H9 (cell line): ENCODE data around the gene RAPGEF6. TPM values are rescaled to one million over a fixed set of nuclear protein-coding genes. Genes with fewer than 3 reads are reported as not detected.

Source experiments
- DNase-seq: peaks from one replicate; pipeline ENCODE4 v3.0.0-alpha.2; 2017
- H2AFZ ChIP-seq: one replicate; pipeline ENCODE4 v1.6.1; 2013; ENCODE audit warnings: mild to moderate bottlenecking, low read length, control low read depth, moderate library complexity
- H2AK5ac ChIP-seq: 2 replicates; pipeline ENCODE4 v1.6.1; 2013; ENCODE audit warnings: low read length, control low read depth, mixed read lengths; ENCODE audit not compliant: insufficient read length
- H2BK120ac ChIP-seq: one replicate; pipeline ENCODE4 v1.6.1; 2013; ENCODE audit warnings: low read depth, mild to moderate bottlenecking, low read length, control low read depth, inconsistent platforms; ENCODE audit not compliant: poor library complexity, severe bottlenecking
- H2BK12ac ChIP-seq: 2 replicates; pipeline ENCODE4 v1.6.1; 2013; ENCODE audit warnings: low read length, control low read depth, mixed read lengths, low read depth; ENCODE audit not compliant: insufficient read length
- H2BK15ac ChIP-seq: 2 replicates; pipeline ENCODE4 v1.6.1; 2013; ENCODE audit warnings: low read depth, low read length, control low read depth
- H2BK20ac ChIP-seq: one replicate; pipeline ENCODE4 v1.6.1; 2013; ENCODE audit warnings: low read depth, mild to moderate bottlenecking, low read length, control low read depth, inconsistent platforms; ENCODE audit not compliant: poor library complexity, severe bottlenecking
- H2BK5ac ChIP-seq: 2 replicates; pipeline ENCODE4 v1.6.1; 2013; ENCODE audit warnings: low read length, control low read depth, mixed read lengths; ENCODE audit not compliant: insufficient read length
- H3K14ac ChIP-seq: 2 replicates; pipeline ENCODE4 v1.6.1; 2013; ENCODE audit warnings: low read length, control low read depth; ENCODE audit not compliant: insufficient read depth
- H3K18ac ChIP-seq: 2 replicates; pipeline ENCODE4 v1.6.1; 2013; ENCODE audit warnings: low read depth, mild to moderate bottlenecking, mixed read lengths, low read length, control low read depth; ENCODE audit not compliant: insufficient read length
- H3K23ac ChIP-seq: 2 replicates; pipeline ENCODE4 v1.6.1; 2013; ENCODE audit warnings: low read length, control low read depth, mixed read lengths, low read depth; ENCODE audit not compliant: insufficient read length
- H3K23me2 ChIP-seq: 2 replicates; pipeline ENCODE4 v1.6.1; 2013; ENCODE audit warnings: low read depth, mild to moderate bottlenecking, mixed read lengths, low read length, control low read depth; ENCODE audit not compliant: insufficient read length, poor library complexity, severe bottlenecking
- H3K27ac ChIP-seq: 2 replicates; pipeline ENCODE4 v1.5.1; 2013; ENCODE audit warnings: low read length, control low read depth, mixed read lengths, low read depth; ENCODE audit not compliant: insufficient read length
- H3K27me3 ChIP-seq: 2 replicates; pipeline ENCODE4 v1.6.1; 2013; ENCODE audit warnings: low read length, control low read depth, inconsistent platforms; ENCODE audit not compliant: insufficient read depth
- H3K4ac ChIP-seq: 2 replicates; pipeline ENCODE4 v1.6.1; 2013; ENCODE audit warnings: low read depth, mild to moderate bottlenecking, control low read depth, inconsistent platforms, low read length, moderate library complexity
- H3K4me1 ChIP-seq: 2 replicates; pipeline ENCODE4 v1.6.1; 2013; ENCODE audit warnings: low read length, control low read depth, inconsistent platforms; ENCODE audit not compliant: insufficient read depth
- H3K4me2 ChIP-seq: 2 replicates; pipeline ENCODE4 v1.6.1; 2013; ENCODE audit warnings: low read length, control low read depth, mixed read lengths; ENCODE audit not compliant: insufficient read length, insufficient read depth
- H3K56ac ChIP-seq: 2 replicates; pipeline ENCODE4 v1.6.1; 2013; ENCODE audit warnings: low read depth, mild to moderate bottlenecking, mixed read lengths, low read length, control low read depth; ENCODE audit not compliant: insufficient read length
- H3K79me1 ChIP-seq: 2 replicates; pipeline ENCODE4 v1.6.1; 2013; ENCODE audit warnings: low read depth, mild to moderate bottlenecking, moderate library complexity, low read length, control low read depth, inconsistent platforms; ENCODE audit not compliant: insufficient read depth, poor library complexity, severe bottlenecking
- H3K79me2 ChIP-seq: 2 replicates; pipeline ENCODE4 v1.6.1; 2013; ENCODE audit warnings: low read length, control low read depth, inconsistent platforms; ENCODE audit not compliant: insufficient read depth
- H3K9ac ChIP-seq: 2 replicates; pipeline ENCODE4 v1.6.1; 2013; ENCODE audit warnings: low read length, control low read depth, mixed read lengths; ENCODE audit not compliant: insufficient read length; ENCODE audit errors: extremely low read depth
- H3K9me3 ChIP-seq: one replicate; pipeline ENCODE4 v1.6.1; 2013; ENCODE audit warnings: low read depth, low read length, inconsistent platforms; ENCODE audit not compliant: control insufficient read depth
- H3T11ph ChIP-seq: one replicate; pipeline ENCODE4 v1.6.1; 2013; ENCODE audit warnings: mild to moderate bottlenecking, low read length, control low read depth, inconsistent platforms
- H4K20me1 ChIP-seq: one replicate; pipeline ENCODE4 v1.6.1; 2013; ENCODE audit not compliant: control insufficient read depth, insufficient read length, insufficient read depth
- H4K5ac ChIP-seq: 2 replicates; pipeline ENCODE4 v1.6.1; 2013; ENCODE audit warnings: low read depth, mild to moderate bottlenecking, mixed read lengths, low read length, control low read depth; ENCODE audit not compliant: insufficient read length
- H4K8ac ChIP-seq: replicated peaks from 2 replicates; pipeline ENCODE4 v1.6.1; 2013; ENCODE audit warnings: low read length, control low read depth, mixed read lengths, low read depth; ENCODE audit not compliant: insufficient read length
- H4K91ac ChIP-seq: 2 replicates; pipeline ENCODE4 v1.6.1; 2013; ENCODE audit warnings: low read depth, mild to moderate bottlenecking, moderate library complexity, mixed read lengths, low read length, control low read depth; ENCODE audit not compliant: insufficient read length
- H3K27ac Mint-ChIP-seq, 3 experiments: 2 replicates in 2 of 3; 3 replicates in 1 of 3; pipeline ENCODE4 v1.8.0; 2020 to 2021; ENCODE audit warnings: mixed read lengths in 3 of 3, mild to moderate bottlenecking in 1 of 3, moderate library complexity in 1 of 3
- H3K27me3 Mint-ChIP-seq: 2 replicates; pipeline ENCODE4 v1.8.0; 2021; ENCODE audit warnings: low read depth, mild to moderate bottlenecking, moderate library complexity, mixed read lengths
- H3K36me3 Mint-ChIP-seq, 3 experiments: 2 replicates in 2 of 3; 3 replicates in 1 of 3; pipeline ENCODE4 v1.8.0; 2020 to 2021; ENCODE audit warnings: low read depth in 3 of 3, mixed read lengths in 3 of 3; ENCODE audit not compliant: insufficient read depth in 1 of 3
- H3K4me1 Mint-ChIP-seq, 2 experiments: 2 replicates each; pipeline ENCODE4 v1.8.0; 2020; ENCODE audit warnings: mixed read lengths in 2 of 2
- H3K4me3 Mint-ChIP-seq, 2 experiments: 2 replicates in 1 of 2; 3 replicates in 1 of 2; pipeline ENCODE4 v1.8.0; 2020 to 2021; ENCODE audit warnings: mild to moderate bottlenecking in 2 of 2, mixed read lengths in 2 of 2, moderate library complexity in 1 of 2
- H3K9me3 Mint-ChIP-seq, 2 experiments: 2 replicates in 1 of 2; 3 replicates in 1 of 2; pipeline ENCODE4 v1.8.0; 2020; ENCODE audit warnings: mild to moderate bottlenecking in 2 of 2, mixed read lengths in 2 of 2, moderate library complexity in 1 of 2
- WGBS: extraction: QIAGEN DNeasy Blood & Tissue Kit; methylation state at CpG from one replicate; pipeline ENCODE4 v1.1.7; 2013; ENCODE audit warnings: missing lambda C conversion rate, low lambda C conversion rate, mixed read lengths; ENCODE audit not compliant: insufficient read length; ENCODE audit errors: extremely low coverage; 5-methylcytosine and 5-hydroxymethylcytosine counted together
- total RNA-seq: library from RNA; stranded (reverse); gene quantifications from 2 replicates; pipeline ENCODE4 v1.2.1, GENCODE V29; 2021
- TF ChIP-seq, protein P1 (sequence below): fragments of 200-600 bp; sonication (generic); conservative IDR thresholded peaks from 3 replicates; pipeline ENCODE4 v1.8.0; 2021; ENCODE audit warnings: antibody characterized with exemption, mild to moderate bottlenecking

The RAPGEF6 gene
- total RNA-seq, 1 experiment from 2014 or later: 19.7 TPM

DNA sequence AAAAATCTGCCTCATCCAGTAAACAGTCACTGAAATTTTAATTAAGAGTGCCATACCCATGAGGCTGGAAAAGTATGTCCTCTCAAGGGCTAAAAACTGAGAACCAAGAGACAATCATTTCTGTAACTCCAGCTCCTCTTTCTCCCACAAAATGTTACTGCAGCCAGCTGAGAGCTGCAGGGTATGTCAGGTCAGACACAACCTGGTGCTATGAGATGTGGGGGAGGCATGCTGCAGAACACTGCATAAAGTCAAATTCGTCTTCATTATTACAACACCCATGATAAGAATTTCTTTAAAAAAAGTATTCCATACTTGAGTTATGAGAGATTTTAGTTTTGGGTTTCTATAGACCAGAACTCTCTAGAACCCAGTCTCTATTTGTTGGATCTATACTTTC, 209.0 kb downstream of the RAPGEF6 start:
- H2BK15ac ChIP-seq: no peak overlapping the region
- H2BK12ac ChIP-seq: no peak overlapping the region
- H3K9ac ChIP-seq: no peak overlapping the region
- no peak overlapping the region for H4K5ac ChIP-seq
- H2BK5ac ChIP-seq: no peak overlapping the region
- Mint-ChIP-seq H3K4me3 (no peak overlapping the region), H3K27ac (0 out of 7 replicates have a peak overlapping the region, but pooled peaks of 1 of the 3 experiments have one; percentile 38), H3K4me1 (peaks cover 0 to 3% of the 10 kb centered on the region in 2 experiments; a peak in 1 of 4 replicates), H3K36me3 (peaks cover 8 to 47% (median 14%) of the 10 kb centered on the region in 3 experiments; a peak in 6 of 7 replicates), H3K9me3 (no peaks in the 10 kb centered on the region), H3K27me3 (no peaks in the 10 kb centered on the region)
- H3K4me2 ChIP-seq: no peak overlapping the region
- no peak overlapping the region for H2BK120ac ChIP-seq
- no peak overlapping the region for H3K14ac ChIP-seq
- no peak overlapping the region for H2AFZ ChIP-seq
- no peaks in the 10 kb centered on the region for H4K20me1 ChIP-seq
- H3K9me3 ChIP-seq: no peaks in the 10 kb centered on the region
- H2AK5ac ChIP-seq: no peak overlapping the region
- no peak overlapping the region for H3K56ac ChIP-seq
- no peak overlapping the region for H3K23ac ChIP-seq
- H4K8ac ChIP-seq: no peak overlapping the region
- H2BK20ac ChIP-seq: no peak overlapping the region
- no peak overlapping the region for H3K4ac ChIP-seq
- TF ChIP-seq, protein P1, sequence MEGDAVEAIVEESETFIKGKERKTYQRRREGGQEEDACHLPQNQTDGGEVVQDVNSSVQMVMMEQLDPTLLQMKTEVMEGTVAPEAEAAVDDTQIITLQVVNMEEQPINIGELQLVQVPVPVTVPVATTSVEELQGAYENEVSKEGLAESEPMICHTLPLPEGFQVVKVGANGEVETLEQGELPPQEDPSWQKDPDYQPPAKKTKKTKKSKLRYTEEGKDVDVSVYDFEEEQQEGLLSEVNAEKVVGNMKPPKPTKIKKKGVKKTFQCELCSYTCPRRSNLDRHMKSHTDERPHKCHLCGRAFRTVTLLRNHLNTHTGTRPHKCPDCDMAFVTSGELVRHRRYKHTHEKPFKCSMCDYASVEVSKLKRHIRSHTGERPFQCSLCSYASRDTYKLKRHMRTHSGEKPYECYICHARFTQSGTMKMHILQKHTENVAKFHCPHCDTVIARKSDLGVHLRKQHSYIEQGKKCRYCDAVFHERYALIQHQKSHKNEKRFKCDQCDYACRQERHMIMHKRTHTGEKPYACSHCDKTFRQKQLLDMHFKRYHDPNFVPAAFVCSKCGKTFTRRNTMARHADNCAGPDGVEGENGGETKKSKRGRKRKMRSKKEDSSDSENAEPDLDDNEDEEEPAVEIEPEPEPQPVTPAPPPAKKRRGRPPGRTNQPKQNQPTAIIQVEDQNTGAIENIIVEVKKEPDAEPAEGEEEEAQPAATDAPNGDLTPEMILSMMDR: no peak
- no peaks in the 10 kb centered on the region for H3K79me1 ChIP-seq
- no peak overlapping the region for H3K18ac ChIP-seq
- H3K4me1 ChIP-seq: no peaks in the 10 kb centered on the region
- no peak for DNase-seq
- no peaks in the 10 kb centered on the region for H3K27me3 ChIP-seq
- no peak overlapping the region for H3T11ph ChIP-seq
- H3K79me2 ChIP-seq: no peaks in the 10 kb centered on the region
- H3K23me2 ChIP-seq: no peaks in the 10 kb centered on the region
- no CpG with 5 or more reads among the region's 1 CpG for WGBS
- H4K91ac ChIP-seq: no peak overlapping the region
- no peak overlapping the region for H3K27ac ChIP-seq
